Stimulated activated CD4-positive, alpha-beta T cell treated with anti-CD3 and anti-CD28 coated beads, Interleukin-1b, Interleukin-23, amount 100 ng/mL, for 1 hour (primary cell): Measurements from ENCODE around the gene SMARCA4.
"Not testable (repeated sequence)": the region's sequence is repeated elsewhere in the genome, so short reads cannot be mapped to it uniquely, and the experiment has no call there.

ENCODE experiments used
- DNase-seq, 2 donors: peaks; one replicate each; pipeline ENCODE4 v3.0.0-alpha.2; 2020; ENCODE audit warnings: low read depth in 2 of 2

The SMARCA4 gene

GRCh38 chr19:11064831-11065303 is 104.0 kb downstream of the SMARCA4 start:
- no peak for DNase-seq

- no peak for DNase-seq
Measured at GRCh38 chr19:11066326-11066725, 105.5 kb downstream of the SMARCA4 start.

- no peak for DNase-seq
Measured at GRCh38 chr19:11067356-11068113, 106.7 kb downstream of the SMARCA4 start.

- no peak for DNase-seq
Measured at GRCh38 chr19:11069561-11069960, 108.7 kb downstream of the SMARCA4 start.

GRCh38 chr19:11070123-11070522 is 109.3 kb downstream of the SMARCA4 start:
- DNase-seq, result no peak

GRCh38 chr19:11073568-11073967 is 112.7 kb downstream of the SMARCA4 start:
- DNase-seq, result no peak

GRCh38 chr19:11076792-11077191 is 116.0 kb downstream of the SMARCA4 start:
- not testable (repeated sequence) for DNase-seq

- no peak for DNase-seq
Measured at GRCh38 chr19:11078893-11079292, 118.1 kb downstream of the SMARCA4 start.

- DNase-seq, result no peak
Measured at GRCh38 chr19:11079999-11080398, 119.2 kb downstream of the SMARCA4 start.

- no peak for DNase-seq
Measured at GRCh38 chr19:11087870-11088505, 127.2 kb downstream of the SMARCA4 start.

GRCh38 chr19:11088506-11089253 is 127.8 kb downstream of the SMARCA4 start:
- no peak for DNase-seq

GRCh38 chr19:11089254-11090013 is 128.6 kb downstream of the SMARCA4 start, which contains the start of gene LDLR:
LDLR (plus strand) TSS chr19:11089463; CDS start chr19:11089549, 86 bp downstream.
- DNase-seq, result peak; percentile 39 to 42

- peak in 1 of 2 donors; percentile 33 for DNase-seq
Measured at GRCh38 chr19:11090014-11090263, 129.1 kb downstream of the SMARCA4 start.

- peak; percentile 90 to 94 for DNase-seq
Measured at GRCh38 chr19:11090264-11090996, 129.6 kb downstream of the SMARCA4 start.

- no peak for DNase-seq
Measured at GRCh38 chr19:11090997-11091702, 130.3 kb downstream of the SMARCA4 start.

GRCh38 chr19:11091703-11092153 is 130.9 kb downstream of the SMARCA4 start:
- peak in 1 of 2 donors; percentile 23 for DNase-seq

GRCh38 chr19:11092181-11092538 is 131.3 kb downstream of the SMARCA4 start:
- peak in 1 of 2 donors; percentile 12 for DNase-seq

GRCh38 chr19:11093689-11094238 is 132.9 kb downstream of the SMARCA4 start:
- DNase-seq, result no peak

- no peak for DNase-seq
Measured at GRCh38 chr19:11094520-11094894, 133.7 kb downstream of the SMARCA4 start.

- DNase-seq, result no peak
Measured at GRCh38 chr19:11096210-11096841, 135.5 kb downstream of the SMARCA4 start.
